Measurements from ENCODE around the gene MAGI2. TPM values are rescaled to one million over a fixed set of nuclear protein-coding genes. Genes with fewer than 3 reads are reported as not detected.

The MAGI2 gene
- total and polyA plus RNA-seq, 2 donors (not counting 3 experiments of a cell fraction or from before 2014, with no cell fraction given) = 0.28 to 6.0 TPM

DNA sequence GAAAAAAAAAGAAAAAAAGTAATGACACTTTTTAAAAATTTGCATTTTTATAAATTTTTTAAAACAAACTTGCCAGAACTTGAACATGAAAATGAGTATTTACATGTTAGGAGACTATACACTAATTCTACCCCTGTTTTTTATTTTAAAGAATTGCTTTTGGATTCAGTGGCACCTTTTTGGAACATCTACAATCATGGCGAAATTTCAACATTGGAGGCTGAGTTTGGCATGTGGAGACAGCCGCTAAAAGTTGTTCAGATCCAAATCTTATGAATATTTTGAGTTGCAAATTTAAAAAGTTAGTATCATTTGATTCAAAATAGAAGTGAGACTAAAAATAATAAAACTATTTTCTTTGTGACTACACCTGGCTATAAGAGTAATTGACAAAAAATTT, 804.2 kb downstream of the MAGI2 start:
- POLR2A ChIA-PET = no interaction called here
- Histone ChIP-seq H3K27ac (ENCODE audit: insufficient read depth, low read depth, low read length) (no peak overlapping the region), H3K4me2 (ENCODE audit: insufficient read depth, low read length) (no peak overlapping the region), H3K79me2 (ENCODE audit: control insufficient read depth, insufficient read depth, low read length) (no peaks in the 10 kb centered on the region), H4K20me1 (replicated peaks; ENCODE audit: control insufficient read depth, extremely low read depth, insufficient read depth, low read length) (no peaks in the 10 kb centered on the region), H3K4me3 (replicated peaks in 1 of 3; ENCODE audit: insufficient read depth in 1 of 3, low read depth in 1 of 3, low read length in 3 of 3) (no peak overlapping the region), H3K4me1 (ENCODE audit: control insufficient read depth, extremely low read depth, insufficient read depth, low read length) (no peaks in the 10 kb centered on the region), H3K27me3 (ENCODE audit: control insufficient read depth in 2 of 2, insufficient read depth in 2 of 2, low read length in 2 of 2) (no peaks in the 10 kb centered on the region), H3K9me3 (replicated peaks; ENCODE audit: control insufficient read depth, insufficient read depth, low read length) (no peaks in the 10 kb centered on the region), H3K9me1 (replicated peaks; ENCODE audit: control insufficient read depth, extremely low read depth, insufficient read depth, low read length) (no peaks in the 10 kb centered on the region), H3K9ac (replicated peaks; ENCODE audit: extremely low read depth, insufficient read depth, low read length) (no peak overlapping the region), H3K36me3 (ENCODE audit: control insufficient read depth in 2 of 2, extremely low read depth in 1 of 2, insufficient read depth in 2 of 2, low read length in 2 of 2) (no peaks in the 10 kb centered on the region), H2AFZ (ENCODE audit: low read depth, low read length) (no peak overlapping the region)
- TF ChIP-seq POLR2AphosphoS5 (IDR thresholded peaks at IDR 0.05; ENCODE audit: insufficient read depth, low read depth, low read length) (no peak), MYC (IDR thresholded peaks at IDR 0.05; ENCODE audit: low read depth, low read length) (no peak), POLR2A (IDR thresholded peaks at IDR 0.05; ENCODE audit: low read depth, low read length) (no peak), GATA2 (IDR thresholded peaks at IDR 0.05; ENCODE audit: insufficient read depth, insufficient read length, low read depth, low read length) (no peak), FOS (IDR thresholded peaks at IDR 0.05; ENCODE audit: borderline replicate concordance, insufficient read depth, low read length) (no peak), EZH2 (IDR thresholded peaks at IDR 0.05; ENCODE audit: borderline replicate concordance, low read depth, low read length, severe bottlenecking) (no peak), JUN (IDR thresholded peaks at IDR 0.05; ENCODE audit: borderline replicate concordance, insufficient read depth, insufficient read length, low read depth) (no peak)
- TF ChIP-seq, protein P1, sequence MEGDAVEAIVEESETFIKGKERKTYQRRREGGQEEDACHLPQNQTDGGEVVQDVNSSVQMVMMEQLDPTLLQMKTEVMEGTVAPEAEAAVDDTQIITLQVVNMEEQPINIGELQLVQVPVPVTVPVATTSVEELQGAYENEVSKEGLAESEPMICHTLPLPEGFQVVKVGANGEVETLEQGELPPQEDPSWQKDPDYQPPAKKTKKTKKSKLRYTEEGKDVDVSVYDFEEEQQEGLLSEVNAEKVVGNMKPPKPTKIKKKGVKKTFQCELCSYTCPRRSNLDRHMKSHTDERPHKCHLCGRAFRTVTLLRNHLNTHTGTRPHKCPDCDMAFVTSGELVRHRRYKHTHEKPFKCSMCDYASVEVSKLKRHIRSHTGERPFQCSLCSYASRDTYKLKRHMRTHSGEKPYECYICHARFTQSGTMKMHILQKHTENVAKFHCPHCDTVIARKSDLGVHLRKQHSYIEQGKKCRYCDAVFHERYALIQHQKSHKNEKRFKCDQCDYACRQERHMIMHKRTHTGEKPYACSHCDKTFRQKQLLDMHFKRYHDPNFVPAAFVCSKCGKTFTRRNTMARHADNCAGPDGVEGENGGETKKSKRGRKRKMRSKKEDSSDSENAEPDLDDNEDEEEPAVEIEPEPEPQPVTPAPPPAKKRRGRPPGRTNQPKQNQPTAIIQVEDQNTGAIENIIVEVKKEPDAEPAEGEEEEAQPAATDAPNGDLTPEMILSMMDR (IDR thresholded peaks at IDR 0.05; ENCODE audit: extremely low read depth in 1 of 2, insufficient read depth in 1 of 2, low read depth in 1 of 2, low read length in 2 of 2) = no peak
- TF ChIP-seq, protein P2, sequence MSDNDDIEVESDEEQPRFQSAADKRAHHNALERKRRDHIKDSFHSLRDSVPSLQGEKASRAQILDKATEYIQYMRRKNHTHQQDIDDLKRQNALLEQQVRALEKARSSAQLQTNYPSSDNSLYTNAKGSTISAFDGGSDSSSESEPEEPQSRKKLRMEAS (IDR thresholded peaks at IDR 0.05; ENCODE audit: insufficient read depth, insufficient read length) = no peak
- FAIRE-seq (no peak), DNase-seq (ENCODE audit: low read depth, low spot score) (no peak)
- CTCF ChIA-PET = no interaction called here
- BruUV-seq (replicated peaks) = no TSS peak
- dilution Hi-C loops (cut with MboI; ENCODE audit: extremely low pct_ligation_motif_present, low sequenced_read_pairs) (no loop called here), intact Hi-C loops (cut with micrococcal nuclease) (no loop called here)
